ENCODE measurements around the gene ADARB1. TPM values are rescaled to one million over a fixed set of nuclear protein-coding genes. Genes with fewer than 3 reads are reported as not detected.

The ADARB1 gene
- polyA plus RNA-seq, 4 donors: 1.1 to 8.3 (median 3.8) TPM

DNA sequence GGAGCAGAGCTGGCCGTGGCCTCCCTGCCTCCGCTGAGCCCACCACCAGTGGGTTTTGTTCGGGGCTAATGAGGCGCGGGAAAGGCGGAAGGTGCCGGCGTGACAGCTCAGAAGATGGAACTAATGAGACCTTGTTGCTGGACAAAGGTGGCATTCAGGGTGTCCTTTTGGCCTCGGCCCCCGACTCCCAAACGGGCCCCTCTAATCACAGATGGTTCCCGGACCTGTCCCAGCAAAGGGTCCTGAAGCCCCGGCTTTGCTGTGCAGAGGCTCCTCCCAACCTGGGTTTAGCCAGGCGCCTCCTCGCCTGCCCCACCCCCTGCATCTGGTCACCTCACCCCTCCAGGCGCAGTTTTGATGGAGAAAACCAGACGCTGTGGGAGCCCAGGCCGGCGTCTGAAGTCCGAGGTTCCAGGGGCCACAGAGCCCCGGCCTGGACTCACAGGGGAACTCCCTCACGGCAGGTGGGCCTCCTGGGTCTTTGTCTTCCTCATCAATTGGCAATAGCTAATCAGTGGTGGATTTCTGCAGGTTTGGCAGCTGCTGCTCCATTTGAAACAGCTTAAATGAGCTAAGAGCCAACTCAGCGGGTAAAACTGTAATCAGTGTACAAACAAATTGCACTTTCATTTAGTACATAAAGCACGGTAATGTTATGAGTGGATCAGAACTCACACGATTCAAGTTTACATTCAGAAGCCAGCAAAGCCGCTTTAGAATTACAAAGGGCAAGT, 44.3 kb upstream of the ADARB1 start:
- peak overlapping the region in 1 of 3 donors; percentile 17 for H3K27ac ChIP-seq (ENCODE audit: low read depth in 1 of 3, low read length in 2 of 3)
- no peaks in the 10 kb centered on the region for H3K9me3 ChIP-seq (ENCODE audit: control insufficient read depth in 2 of 2, insufficient read depth in 1 of 2, low read depth in 1 of 2, low read length in 1 of 2)
- peaks cover 0 to 7% (median 0%) of the 10 kb centered on the region in 3 donors for H3K27me3 ChIP-seq (ENCODE audit: control insufficient read depth in 3 of 3, insufficient read depth in 3 of 3, low read length in 3 of 3)
- peaks cover 0 to 8% (median 4%) of the 10 kb centered on the region in 3 donors for H3K4me1 ChIP-seq (ENCODE audit: control insufficient read depth in 3 of 3, insufficient read depth in 2 of 3, low read depth in 1 of 3, low read length in 2 of 3)
- no peak for DNase-seq
- H3K36me3 ChIP-seq (ENCODE audit: control insufficient read depth in 3 of 3, insufficient read depth in 2 of 3, low read depth in 1 of 3, low read length in 3 of 3): no peaks in the 10 kb centered on the region
- WGBS, 3 donors: 39 to 63% (median 52%) methylated on average over 25 to 26 of the region's 26 CpGs
- FAIRE-seq: no peak
- H3K4me3 ChIP-seq (ENCODE audit: low read depth in 1 of 3, low read length in 3 of 3): no peak overlapping the region

DNA sequence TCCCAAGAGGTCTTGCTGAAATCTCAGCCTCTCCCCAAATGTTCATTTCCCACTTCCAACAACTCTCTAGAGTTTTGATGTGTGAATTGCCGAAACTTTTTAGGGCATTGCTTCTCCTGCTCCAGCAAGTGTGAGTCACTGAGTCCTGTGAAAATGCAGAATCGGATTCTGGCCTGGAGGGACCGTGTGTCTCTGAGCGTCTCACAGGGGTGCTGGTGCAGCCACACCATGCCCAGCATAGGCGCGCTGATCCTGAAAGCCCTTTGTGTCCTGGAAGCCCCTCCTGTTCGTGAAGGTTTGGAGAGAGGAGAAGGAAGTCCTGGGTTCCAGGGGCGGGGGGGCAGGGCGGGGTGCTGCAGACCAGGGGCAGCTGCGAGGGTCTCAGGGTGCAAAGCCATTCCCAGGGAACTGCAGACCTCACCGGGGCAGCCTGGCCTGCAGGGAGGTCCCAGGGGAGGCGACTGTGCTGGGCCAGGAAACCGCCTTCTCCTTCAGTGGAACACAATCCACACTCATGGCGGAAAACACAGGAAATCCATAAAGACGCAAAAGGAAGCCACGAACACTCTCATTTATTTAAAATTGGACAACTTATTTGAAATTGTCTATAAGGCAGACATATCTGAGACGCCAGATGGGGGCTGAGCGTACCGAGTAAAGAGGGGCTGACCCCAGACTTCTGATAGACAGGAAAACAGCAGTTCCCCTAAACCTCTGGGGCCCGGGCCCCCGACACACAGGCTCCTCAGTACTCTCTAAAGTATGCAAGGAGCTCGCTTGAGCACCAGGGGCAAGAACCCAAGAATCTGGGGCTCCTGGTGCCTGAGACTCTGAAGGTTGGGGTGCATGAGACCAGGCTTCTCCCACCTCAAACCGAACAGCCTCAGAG, 43.5 kb upstream of the ADARB1 start:
- WGBS, 3 donors: 61 to 76% (median 70%) methylated on average over 23 of the region's 23 CpGs
- no peak for FAIRE-seq
- Histone ChIP-seq H3K36me3 (ENCODE audit: control insufficient read depth in 3 of 3, insufficient read depth in 2 of 3, low read depth in 1 of 3, low read length in 3 of 3) (no peaks in the 10 kb centered on the region), H3K9me3 (ENCODE audit: control insufficient read depth in 2 of 2, insufficient read depth in 1 of 2, low read depth in 1 of 2, low read length in 1 of 2) (no peaks in the 10 kb centered on the region), H3K4me1 (ENCODE audit: control insufficient read depth in 3 of 3, insufficient read depth in 2 of 3, low read depth in 1 of 3, low read length in 2 of 3) (peaks cover 0 to 8% (median 4%) of the 10 kb centered on the region in 3 donors), H3K4me3 (ENCODE audit: low read depth in 1 of 3, low read length in 3 of 3) (no peak overlapping the region), H3K27ac (ENCODE audit: low read depth in 1 of 3, low read length in 2 of 3) (no peak overlapping the region), H3K27me3 (ENCODE audit: control insufficient read depth in 3 of 3, insufficient read depth in 3 of 3, low read length in 3 of 3) (peaks cover 0 to 7% (median 0%) of the 10 kb centered on the region in 3 donors)
- DNase-seq: no peak

DNA sequence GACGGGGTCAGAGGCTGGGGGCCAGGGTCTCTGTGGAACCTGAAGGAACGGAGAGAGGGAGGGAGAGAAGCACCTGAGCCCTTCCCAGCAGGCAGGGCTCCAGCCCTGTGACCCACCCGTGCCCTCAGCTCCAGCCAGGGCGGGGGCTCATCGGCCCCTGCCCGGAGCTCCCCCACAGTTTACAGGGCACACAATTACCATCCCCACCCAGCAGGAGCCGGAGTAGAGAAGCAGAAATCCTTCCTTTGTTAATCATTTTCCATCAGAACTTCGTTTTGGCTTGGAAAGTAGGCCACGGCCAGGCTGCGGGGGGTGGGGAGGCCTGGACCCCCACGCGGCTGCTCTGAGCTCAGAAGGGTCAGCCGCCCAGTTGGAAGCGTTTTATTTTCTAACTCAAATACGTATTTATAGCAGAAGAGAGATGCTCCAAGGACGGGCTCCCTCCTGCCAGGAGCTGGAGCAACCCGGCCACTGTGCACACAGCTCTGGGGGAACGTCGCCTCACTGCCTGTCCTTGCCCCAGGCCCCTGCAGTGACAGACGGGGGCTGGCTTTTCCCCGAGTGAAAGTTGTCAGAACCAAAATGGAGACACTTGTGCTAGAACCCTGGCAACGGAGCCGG, 42.7 kb upstream of the ADARB1 start:
- Histone ChIP-seq H3K4me3 (ENCODE audit: low read depth in 1 of 3, low read length in 3 of 3) (no peak overlapping the region), H3K9me3 (ENCODE audit: control insufficient read depth in 2 of 2, insufficient read depth in 1 of 2, low read depth in 1 of 2, low read length in 1 of 2) (peaks cover 0 to 5% of the 10 kb centered on the region in 2 donors), H3K4me1 (ENCODE audit: control insufficient read depth in 3 of 3, insufficient read depth in 2 of 3, low read depth in 1 of 3, low read length in 2 of 3) (peaks cover 0 to 8% (median 4%) of the 10 kb centered on the region in 3 donors), H3K36me3 (ENCODE audit: control insufficient read depth in 3 of 3, insufficient read depth in 2 of 3, low read depth in 1 of 3, low read length in 3 of 3) (no peaks in the 10 kb centered on the region), H3K27ac (ENCODE audit: low read depth in 1 of 3, low read length in 2 of 3) (no peak overlapping the region), H3K27me3 (ENCODE audit: control insufficient read depth in 3 of 3, insufficient read depth in 3 of 3, low read length in 3 of 3) (peaks cover 0 to 7% (median 0%) of the 10 kb centered on the region in 3 donors)
- no peak for DNase-seq
- FAIRE-seq: no peak
- WGBS, 3 donors: 42 to 63% (median 46%) methylated on average over 22 to 23 of the region's 23 CpGs

DNA sequence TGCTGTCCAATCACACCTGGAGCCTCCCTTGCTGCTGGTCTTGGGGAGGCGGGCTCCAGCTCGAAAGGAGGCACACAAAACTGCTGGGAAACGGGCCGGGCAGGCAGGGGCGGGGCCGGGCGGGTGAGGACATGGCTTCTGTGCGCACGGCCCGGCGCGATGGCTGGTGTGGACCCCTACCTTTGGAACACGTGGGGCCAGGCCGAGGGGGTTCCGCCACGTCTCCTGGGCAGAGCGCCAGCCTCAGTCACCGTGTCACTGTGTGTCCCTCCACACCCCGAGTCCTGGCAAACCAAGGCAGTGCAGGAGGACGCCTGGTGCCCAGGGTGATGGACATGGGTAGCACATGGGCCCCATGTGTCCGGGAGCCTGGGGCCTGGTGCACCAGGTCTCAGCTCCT, 42.0 kb upstream of the ADARB1 start:
- 58 to 81% (median 63%) methylated on average over 12 to 21 of the region's 21 CpGs for WGBS, 3 donors
- no peak for DNase-seq
- H3K27me3 ChIP-seq (ENCODE audit: control insufficient read depth in 3 of 3, insufficient read depth in 3 of 3, low read length in 3 of 3): peaks cover 0 to 7% (median 0%) of the 10 kb centered on the region in 3 donors
- no peak overlapping the region for H3K27ac ChIP-seq (ENCODE audit: low read depth in 1 of 3, low read length in 2 of 3)
- no peaks in the 10 kb centered on the region for H3K36me3 ChIP-seq (ENCODE audit: control insufficient read depth in 3 of 3, insufficient read depth in 2 of 3, low read depth in 1 of 3, low read length in 3 of 3)
- H3K4me3 ChIP-seq (ENCODE audit: low read depth in 1 of 3, low read length in 3 of 3): no peak overlapping the region
- no peak for FAIRE-seq
- H3K4me1 ChIP-seq (ENCODE audit: control insufficient read depth in 3 of 3, insufficient read depth in 2 of 3, low read depth in 1 of 3, low read length in 2 of 3): peaks cover 0 to 8% (median 4%) of the 10 kb centered on the region in 3 donors
- H3K9me3 ChIP-seq (ENCODE audit: control insufficient read depth in 2 of 2, insufficient read depth in 1 of 2, low read depth in 1 of 2, low read length in 1 of 2): peaks cover 0 to 9% of the 10 kb centered on the region in 2 donors

DNA sequence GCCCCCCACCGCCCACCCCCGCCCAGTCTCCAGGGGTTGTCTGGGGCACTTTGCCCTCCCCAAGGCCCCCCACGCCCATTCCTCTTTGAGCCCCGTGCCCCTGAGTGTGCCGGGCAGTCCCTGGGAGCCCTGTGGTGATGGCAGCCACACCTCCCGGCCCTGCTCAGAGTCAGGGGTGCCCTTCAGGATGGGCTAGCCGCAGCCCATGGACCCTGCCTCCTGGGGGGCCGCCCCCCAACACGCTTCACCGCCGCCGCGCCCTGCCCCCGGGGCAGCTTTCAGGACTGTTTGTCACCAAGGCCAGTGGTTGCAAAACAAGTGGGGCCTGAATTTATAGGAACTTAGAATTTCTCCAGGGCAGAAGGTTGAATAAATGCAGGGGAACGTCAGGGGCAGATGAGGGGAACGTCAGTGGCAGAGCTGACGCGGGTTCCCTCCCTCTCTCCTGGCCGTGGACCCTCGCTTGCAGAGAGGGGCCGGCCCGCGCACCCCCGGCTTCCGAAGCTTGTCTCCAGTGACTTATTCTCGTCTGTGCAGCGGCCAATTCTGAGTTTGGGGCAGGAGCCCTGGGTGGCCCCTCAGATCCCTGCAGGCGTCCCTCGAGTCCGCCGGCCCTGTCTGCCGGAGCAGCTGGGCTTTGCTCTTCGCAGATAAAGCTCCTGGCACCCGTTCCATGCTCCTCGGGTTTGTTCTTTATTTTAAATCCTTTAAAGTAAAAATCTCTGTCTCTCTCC, 41.2 kb upstream of the ADARB1 start:
- no peak overlapping the region for H3K4me3 ChIP-seq (ENCODE audit: low read depth in 1 of 3, low read length in 3 of 3)
- no peaks in the 10 kb centered on the region for H3K36me3 ChIP-seq (ENCODE audit: control insufficient read depth in 3 of 3, insufficient read depth in 2 of 3, low read depth in 1 of 3, low read length in 3 of 3)
- peaks cover 0 to 7% (median 0%) of the 10 kb centered on the region in 3 donors for H3K27me3 ChIP-seq (ENCODE audit: control insufficient read depth in 3 of 3, insufficient read depth in 3 of 3, low read length in 3 of 3)
- FAIRE-seq (no peak), DNase-seq (no peak)
- peaks cover 0 to 8% (median 4%) of the 10 kb centered on the region in 3 donors for H3K4me1 ChIP-seq (ENCODE audit: control insufficient read depth in 3 of 3, insufficient read depth in 2 of 3, low read depth in 1 of 3, low read length in 2 of 3)
- no peak overlapping the region for H3K27ac ChIP-seq (ENCODE audit: low read depth in 1 of 3, low read length in 2 of 3)
- WGBS, 3 donors: 69 to 76% (median 69%) methylated on average over 29 to 35 of the region's 35 CpGs
- H3K9me3 ChIP-seq (ENCODE audit: control insufficient read depth in 2 of 2, insufficient read depth in 1 of 2, low read depth in 1 of 2, low read length in 1 of 2): peaks cover 0 to 9% of the 10 kb centered on the region in 2 donors

DNA sequence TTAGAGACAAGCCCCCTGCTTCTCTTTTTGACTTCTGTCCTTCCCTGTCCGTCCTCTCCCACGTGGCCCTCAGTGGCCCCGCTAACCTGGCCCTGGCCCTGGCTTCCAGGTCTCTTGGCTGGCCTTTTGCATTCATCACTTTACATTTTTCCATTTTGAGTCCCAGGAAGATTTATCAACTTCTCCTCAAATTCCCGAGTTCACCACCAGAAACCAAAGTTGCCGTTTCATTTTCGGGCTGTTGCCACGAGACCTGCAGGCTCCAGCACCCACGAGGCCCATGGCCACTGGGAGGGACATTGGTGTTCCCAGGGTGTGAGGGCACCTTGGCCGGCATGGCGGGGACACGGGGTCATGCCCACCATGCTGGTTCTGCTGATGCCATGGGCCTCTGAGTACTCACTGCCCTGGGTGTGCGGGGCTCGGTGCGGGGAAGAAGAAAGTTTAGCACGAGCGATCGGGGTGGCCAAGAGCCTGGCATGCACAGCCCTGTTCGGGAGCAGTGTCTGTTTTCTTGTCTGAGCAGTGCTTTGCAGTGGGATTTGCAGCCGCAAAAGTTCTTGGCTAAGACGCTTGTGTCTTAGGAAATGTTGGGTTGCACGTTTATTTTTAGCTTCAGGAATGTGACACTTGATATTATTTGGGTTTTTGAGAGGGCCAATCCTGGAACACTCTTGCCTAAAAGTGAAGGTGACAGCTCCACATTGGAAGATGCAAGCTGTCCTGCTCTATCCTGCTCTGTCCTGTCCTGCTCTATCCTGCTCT, 40.4 kb upstream of the ADARB1 start:
- Histone ChIP-seq H3K36me3 (ENCODE audit: control insufficient read depth in 3 of 3, insufficient read depth in 2 of 3, low read depth in 1 of 3, low read length in 3 of 3) (no peaks in the 10 kb centered on the region), H3K27me3 (ENCODE audit: control insufficient read depth in 3 of 3, insufficient read depth in 3 of 3, low read length in 3 of 3) (peaks cover 0 to 7% (median 0%) of the 10 kb centered on the region in 3 donors), H3K9me3 (ENCODE audit: control insufficient read depth in 2 of 2, insufficient read depth in 1 of 2, low read depth in 1 of 2, low read length in 1 of 2) (peaks cover 0 to 9% of the 10 kb centered on the region in 2 donors), H3K4me3 (ENCODE audit: low read depth in 1 of 3, low read length in 3 of 3) (no peak overlapping the region), H3K27ac (ENCODE audit: low read depth in 1 of 3, low read length in 2 of 3) (no peak overlapping the region), H3K4me1 (ENCODE audit: control insufficient read depth in 3 of 3, insufficient read depth in 2 of 3, low read depth in 1 of 3, low read length in 2 of 3) (peaks cover 0 to 8% (median 4%) of the 10 kb centered on the region in 3 donors)
- FAIRE-seq (no peak), DNase-seq (no peak)
- WGBS, 3 donors: 69 to 80% (median 78%) methylated on average over 21 of the region's 21 CpGs

DNA sequence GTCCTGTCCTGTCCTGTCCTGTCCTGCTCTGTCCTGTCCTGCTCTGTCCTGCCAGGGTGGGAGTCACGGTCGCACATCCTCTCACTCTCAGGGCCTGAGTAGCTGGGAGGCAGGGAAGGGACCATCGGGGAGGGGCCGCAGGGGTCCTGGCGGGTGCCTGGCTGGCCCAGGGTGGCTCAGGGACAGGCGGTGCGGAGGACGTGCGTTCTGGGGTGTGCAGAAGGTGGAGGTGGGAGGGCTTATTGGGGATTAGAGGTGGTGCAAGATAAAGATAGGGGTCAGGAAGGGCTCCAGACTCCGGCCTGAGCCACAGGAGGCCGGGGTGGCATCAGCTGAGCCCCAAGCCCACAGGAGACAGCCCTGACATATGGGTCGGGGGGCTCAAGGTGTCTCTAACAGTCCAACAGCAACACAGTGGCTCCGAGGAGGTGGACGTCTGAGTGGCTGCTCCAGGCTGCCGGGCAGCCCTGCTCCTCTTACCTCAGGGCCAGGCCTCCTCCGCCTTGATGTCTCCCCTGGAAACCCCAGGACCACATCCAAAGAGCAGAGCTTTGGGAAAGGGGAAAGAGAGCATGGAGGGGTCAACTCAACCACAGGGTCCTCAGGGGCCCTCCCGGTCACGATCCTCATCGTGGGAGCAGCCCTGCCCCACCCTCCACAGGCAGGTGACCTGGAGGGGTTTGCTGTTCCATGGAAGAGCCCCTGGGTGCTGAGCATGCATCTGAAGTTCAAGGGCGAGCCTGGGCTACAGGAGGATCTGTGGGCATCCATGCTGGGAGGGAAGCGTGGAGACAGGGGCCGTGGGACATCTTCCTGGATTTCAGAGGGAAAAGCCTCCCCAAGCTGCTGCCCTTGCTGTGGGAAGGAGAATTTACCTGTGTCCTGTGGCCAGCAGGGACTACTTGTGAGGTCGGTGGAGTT, 39.6 kb upstream of the ADARB1 start:
- no peak for FAIRE-seq
- 77 to 83% (median 83%) methylated on average over 23 of the region's 23 CpGs for WGBS, 3 donors
- Histone ChIP-seq H3K27me3 (ENCODE audit: control insufficient read depth in 3 of 3, insufficient read depth in 3 of 3, low read length in 3 of 3) (peaks cover 0 to 7% (median 0%) of the 10 kb centered on the region in 3 donors), H3K27ac (ENCODE audit: low read depth in 1 of 3, low read length in 2 of 3) (no peak overlapping the region), H3K4me1 (ENCODE audit: control insufficient read depth in 3 of 3, insufficient read depth in 2 of 3, low read depth in 1 of 3, low read length in 2 of 3) (peaks cover 0 to 8% (median 4%) of the 10 kb centered on the region in 3 donors), H3K36me3 (ENCODE audit: control insufficient read depth in 3 of 3, insufficient read depth in 2 of 3, low read depth in 1 of 3, low read length in 3 of 3) (no peaks in the 10 kb centered on the region), H3K9me3 (ENCODE audit: control insufficient read depth in 2 of 2, insufficient read depth in 1 of 2, low read depth in 1 of 2, low read length in 1 of 2) (peaks cover 0 to 9% of the 10 kb centered on the region in 2 donors), H3K4me3 (ENCODE audit: low read depth in 1 of 3, low read length in 3 of 3) (no peak overlapping the region)
- DNase-seq: no peak
